Subcutaneous abdominal adipose tissue (tissue), 5 donors: Measurements from ENCODE around the gene ZPR1.
A peak's percentile ranks its signal among the peaks of the same experiment; 100 is the strongest.

Experiments
- H3K27ac ChIP-seq: one replicate; pipeline ENCODE4 v1.7.0; 2013; ENCODE audit warnings: low read depth, mild to moderate bottlenecking, inconsistent platforms, low read length, moderate library complexity
- H3K27me3 ChIP-seq, 5 donors: one replicate each; pipeline ENCODE4 v1.7.0; 2013; ENCODE audit warnings: low read length in 5 of 5, inconsistent platforms in 1 of 5; ENCODE audit not compliant: control insufficient read depth in 5 of 5, insufficient read depth in 4 of 5
- H3K36me3 ChIP-seq, 5 donors: one replicate each; pipeline ENCODE4 v1.7.0; 2013; ENCODE audit warnings: low read length in 5 of 5; ENCODE audit not compliant: control insufficient read depth in 5 of 5, insufficient read depth in 5 of 5
- H3K4me1 ChIP-seq, 5 donors: one replicate each; pipeline ENCODE4 v1.7.0; 2013; ENCODE audit warnings: low read length in 5 of 5, mild to moderate bottlenecking in 3 of 5, moderate library complexity in 1 of 5; ENCODE audit not compliant: control insufficient read depth in 5 of 5, insufficient read depth in 5 of 5
- H3K4me3 ChIP-seq, 5 donors: one replicate each; pipeline ENCODE4 v1.7.0; 2013; ENCODE audit warnings: low read length in 5 of 5, low read depth in 1 of 5
- H3K9ac ChIP-seq, 5 donors: one replicate each; pipeline ENCODE4 v1.7.0; 2013; ENCODE audit warnings: low read length in 5 of 5, mild to moderate bottlenecking in 4 of 5, moderate library complexity in 3 of 5
- H3K9me3 ChIP-seq, 5 donors: one replicate each; pipeline ENCODE4 v1.7.0; 2013; ENCODE audit warnings: low read length in 5 of 5; ENCODE audit not compliant: control insufficient read depth in 5 of 5
- donor health status: healthy.
- donor health status: healthy.
- donor health status: healthy.
- donor health status: healthy.
- donor health status: healthy.

Gene ZPR1

GRCh38 chr11:116732271-116733042 is 55.4 kb downstream of the ZPR1 start:
- Histone ChIP-seq H3K36me3 (no peaks in the 10 kb centered on the region), H3K4me3 (no peak overlapping the region), H3K9me3 (no peaks in the 10 kb centered on the region), H3K9ac (no peak overlapping the region), H3K4me1 (peaks cover 0 to 19% (median 15%) of the 10 kb centered on the region in 5 donors), H3K27ac (no peak overlapping the region), H3K27me3 (peaks cover 0 to 11% (median 8%) of the 10 kb centered on the region in 5 donors)

GRCh38 chr11:116731821-116732220 is 56.0 kb downstream of the ZPR1 start:
- H3K4me3 ChIP-seq: no peak overlapping the region
- H3K36me3 ChIP-seq: no peaks in the 10 kb centered on the region
- H3K9me3 ChIP-seq: no peaks in the 10 kb centered on the region
- H3K27me3 ChIP-seq: peaks cover 0 to 11% (median 8%) of the 10 kb centered on the region in 5 donors
- H3K9ac ChIP-seq: no peak overlapping the region
- peaks cover 0 to 19% (median 15%) of the 10 kb centered on the region in 5 donors for H3K4me1 ChIP-seq
- no peak overlapping the region for H3K27ac ChIP-seq

- Histone ChIP-seq H3K27me3 (peaks cover 0 to 11% (median 8%) of the 10 kb centered on the region in 5 donors), H3K4me3 (no peak overlapping the region), H3K27ac (no peak overlapping the region), H3K9me3 (no peaks in the 10 kb centered on the region), H3K9ac (no peak overlapping the region), H3K4me1 (peaks cover 0 to 23% (median 18%) of the 10 kb centered on the region in 5 donors), H3K36me3 (no peaks in the 10 kb centered on the region)
Measured at GRCh38 chr11:116731097-116731761, 56.6 kb downstream of the ZPR1 start.

DNA sequence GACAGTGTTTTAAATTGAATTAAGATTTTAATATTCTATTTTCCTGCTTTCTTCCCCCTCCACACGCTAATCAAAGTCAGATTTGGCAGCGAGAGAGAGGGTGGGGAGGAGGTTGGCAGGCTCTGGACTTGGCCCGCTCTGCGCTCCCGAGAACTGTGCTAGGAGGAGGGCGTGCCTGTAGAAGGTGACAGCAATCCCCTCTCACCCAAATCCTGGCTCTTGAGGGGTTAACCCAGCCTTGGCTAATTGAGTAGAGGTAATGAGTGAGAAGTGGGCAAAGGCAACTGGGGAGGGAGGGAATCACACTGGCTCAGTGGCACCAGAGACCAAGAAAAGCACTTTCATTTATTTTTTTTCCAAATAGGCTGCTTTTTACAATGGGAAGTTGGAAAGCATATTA is 57.2 kb downstream of the ZPR1 start:
- Histone ChIP-seq H3K9ac (no peak overlapping the region), H3K4me3 (no peak overlapping the region), H3K9me3 (no peaks in the 10 kb centered on the region), H3K36me3 (no peaks in the 10 kb centered on the region), H3K27me3 (peaks cover 0 to 13% (median 8%) of the 10 kb centered on the region in 5 donors), H3K27ac (no peak overlapping the region), H3K4me1 (peaks cover 0 to 29% (median 25%) of the 10 kb centered on the region in 5 donors)

DNA sequence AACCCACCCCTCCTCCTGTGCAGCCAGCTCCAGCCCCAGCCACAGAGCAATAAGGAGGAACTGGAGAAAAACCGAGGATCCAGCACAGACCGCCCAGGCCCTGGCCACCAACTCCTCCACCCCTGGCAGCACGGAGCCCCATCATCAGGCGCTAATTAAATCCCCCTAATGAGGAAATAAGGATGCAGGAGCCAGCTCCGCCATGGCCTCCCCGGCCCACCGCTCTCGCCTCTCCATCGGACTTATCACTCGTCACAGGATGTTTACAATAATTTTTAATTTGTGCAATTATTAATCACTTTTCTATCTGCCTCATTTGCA is 57.6 kb downstream of the ZPR1 start:
- no peak overlapping the region for H3K9ac ChIP-seq
- H3K9me3 ChIP-seq: no peaks in the 10 kb centered on the region
- H3K4me1 ChIP-seq: peaks cover 0 to 31% (median 26%) of the 10 kb centered on the region in 5 donors
- no peak overlapping the region for H3K4me3 ChIP-seq
- H3K27me3 ChIP-seq: peaks cover 0 to 15% (median 8%) of the 10 kb centered on the region in 5 donors
- H3K27ac ChIP-seq: no peak overlapping the region
- H3K36me3 ChIP-seq: no peaks in the 10 kb centered on the region

- Histone ChIP-seq H3K27ac (no peak overlapping the region), H3K4me3 (no peak overlapping the region), H3K27me3 (peaks cover 0 to 15% (median 8%) of the 10 kb centered on the region in 5 donors), H3K36me3 (no peaks in the 10 kb centered on the region), H3K9me3 (no peaks in the 10 kb centered on the region), H3K4me1 (peaks cover 0 to 31% (median 26%) of the 10 kb centered on the region in 5 donors), H3K9ac (no peak overlapping the region)
Measured at GRCh38 chr11:116729501-116730240, 58.2 kb downstream of the ZPR1 start.

- Histone ChIP-seq H3K27me3 (peaks cover 0 to 15% (median 8%) of the 10 kb centered on the region in 5 donors), H3K4me1 (peaks cover 0 to 30% (median 26%) of the 10 kb centered on the region in 5 donors), H3K27ac (no peak overlapping the region), H3K4me3 (no peak overlapping the region), H3K9ac (no peak overlapping the region), H3K9me3 (no peaks in the 10 kb centered on the region), H3K36me3 (no peaks in the 10 kb centered on the region)
Measured at GRCh38 chr11:116727990-116728389, 59.8 kb downstream of the ZPR1 start.

DNA sequence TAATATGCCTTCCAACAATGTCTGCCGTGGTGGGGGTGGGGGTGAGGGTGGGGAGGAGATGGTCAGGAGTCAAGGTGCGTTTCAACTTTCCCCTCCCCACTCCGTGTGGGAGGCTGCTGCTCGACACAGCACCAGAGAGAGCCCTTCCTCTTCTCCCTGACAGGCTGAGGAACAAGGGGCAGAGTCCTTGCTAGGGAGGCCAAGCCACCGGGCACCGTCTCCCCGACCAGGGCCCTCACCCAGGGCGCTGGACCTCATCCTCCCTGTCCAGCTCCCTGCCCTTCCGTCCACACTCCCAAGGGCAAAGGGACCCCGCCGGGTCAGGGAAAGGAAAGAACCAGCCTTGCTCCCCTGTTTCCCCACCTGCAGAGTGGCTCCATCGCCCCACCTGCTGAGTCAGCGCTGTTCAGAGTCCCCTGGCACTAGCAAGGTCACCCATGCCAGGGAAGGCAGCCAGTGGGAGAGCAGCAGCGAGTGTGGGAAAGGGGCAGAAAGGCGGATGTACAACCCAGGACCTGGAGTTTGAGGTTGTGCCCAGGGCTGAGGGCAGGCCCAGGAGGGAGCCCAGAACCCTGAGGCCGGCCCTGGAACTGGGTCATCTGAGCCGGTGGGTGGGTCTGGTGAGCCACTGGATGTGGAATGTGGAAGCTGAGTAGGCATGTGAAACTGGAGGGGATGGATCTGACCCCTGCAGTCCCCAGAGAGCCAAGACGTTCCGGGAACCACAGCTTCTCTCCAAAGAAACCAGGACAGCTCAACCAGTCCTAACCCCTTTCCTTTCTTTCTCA is 62.2 kb downstream of the ZPR1 start:
- H3K4me3 ChIP-seq: no peak overlapping the region
- H3K9me3 ChIP-seq: no peaks in the 10 kb centered on the region
- peaks cover 0 to 6% (median 4%) of the 10 kb centered on the region in 5 donors for H3K27me3 ChIP-seq
- peak overlapping the region in 2 of 5 donors; percentile 4 to 46 for H3K9ac ChIP-seq
- H3K36me3 ChIP-seq: no peaks in the 10 kb centered on the region
- peaks cover 0 to 18% (median 17%) of the 10 kb centered on the region in 5 donors for H3K4me1 ChIP-seq
- no peak overlapping the region for H3K27ac ChIP-seq

DNA sequence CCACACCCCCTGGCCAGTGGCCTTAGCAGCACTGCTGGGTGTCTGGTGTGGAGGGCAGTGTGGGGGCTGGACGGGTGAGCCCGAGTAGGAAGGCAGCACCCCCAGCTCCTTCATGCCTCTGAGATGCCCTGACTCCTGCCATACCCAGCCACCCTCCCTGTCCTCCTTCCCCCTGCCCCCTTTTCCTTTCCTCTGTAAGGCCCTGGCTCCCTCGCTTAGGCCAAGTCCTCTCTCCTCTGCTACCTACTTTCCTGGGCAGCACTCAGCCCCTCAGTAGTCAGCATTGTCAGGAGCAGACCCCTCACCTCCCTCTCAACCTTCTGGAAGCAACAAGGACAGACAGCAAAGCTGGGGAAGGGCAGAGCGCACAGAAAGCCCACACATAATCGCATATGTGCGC is 63.0 kb downstream of the ZPR1 start:
- H3K27ac ChIP-seq: no peak overlapping the region
- peaks cover 0 to 13% (median 11%) of the 10 kb centered on the region in 5 donors for H3K4me1 ChIP-seq
- peaks cover 0 to 5% (median 4%) of the 10 kb centered on the region in 5 donors for H3K27me3 ChIP-seq
- no peak overlapping the region for H3K9ac ChIP-seq
- H3K36me3 ChIP-seq: no peaks in the 10 kb centered on the region
- H3K9me3 ChIP-seq: no peaks in the 10 kb centered on the region
- H3K4me3 ChIP-seq: no peak overlapping the region
